K562 (cell line): ENCODE measurements around the gene ZP3. TPM values are rescaled to one million over a fixed set of nuclear protein-coding genes. Genes with fewer than 3 reads are reported as not detected.
A peak's percentile ranks its signal among the peaks of the same experiment; 100 is the strongest.

Source experiments
- C11orf30 ChIP-seq: fragments of 450-650 bp; IDR thresholded peaks from 2 replicates; pipeline ENCODE4 v1.6.1; 2016; ENCODE audit warnings: low read depth, mild to moderate bottlenecking
- ELF4 ChIP-seq: fragments of 450-650 bp; formaldehyde crosslinking; IDR thresholded peaks from 2 replicates; pipeline ENCODE4 v1.4.0; 2022; ENCODE audit warnings: missing genetic modification characterization
- POLR2AphosphoS2 ChIP-seq: IDR thresholded peaks from 2 replicates; pipeline ENCODE4 v1.6.1; 2012; ENCODE audit warnings: low read length, improper control_type of control experiment
- RB1 ChIP-seq: fragments of 450-650 bp; IDR thresholded peaks from 2 replicates; pipeline ENCODE4 v1.6.1; 2017; ENCODE audit warnings: low read depth, mild to moderate bottlenecking
- RCOR1 ChIP-seq, 2 experiments: IDR thresholded peaks; 2 replicates each; pipeline ENCODE4 v1.6.1; 2012; ENCODE audit warnings: low read depth in 2 of 2, low read length in 2 of 2, borderline replicate concordance in 1 of 2, improper control_type of control experiment in 1 of 2
- ZNF12 ChIP-seq: sonication (generic); formaldehyde crosslinking; IDR thresholded peaks from 2 replicates; pipeline ENCODE4 v1.4.0; 2020; ENCODE audit warnings: mild to moderate bottlenecking, missing genetic modification reagents
- ZNF444 ChIP-seq: fragments of 250-450 bp; sonication (Bioruptor Pico); IDR thresholded peaks from 2 replicates; pipeline ENCODE4 v1.4.0; 2020; ENCODE audit warnings: mild to moderate bottlenecking, moderate library complexity
- ZNF695 ChIP-seq: fragments of 450-650 bp; formaldehyde crosslinking; IDR thresholded peaks from 2 replicates; pipeline ENCODE4 v1.4.0; 2020; ENCODE audit warnings: mild to moderate bottlenecking, moderate library complexity
- polyA plus RNA-seq, 8 experiments: library from polyadenylated mRNA; depleted of rRNA in 4 of 8; stranded (reverse) in 5 of 8; unstranded in 3 of 8; fragments of >200 nt; fragmentation: Nextera tagmentation in 2 of 8; fragmentation: Illumina TruSeq in 1 of 8; extraction: Ambion mirVana in 2 of 8; extraction: Trizol in 1 of 8; gene quantifications; 2 replicates each; pipeline versions ENCODE4 v1.2.1 to v1.2.3, GENCODE V29; 2011 to 2014; ENCODE audit warnings: inconsistent platforms in 1 of 8, missing spikeins in 1 of 8
- total RNA-seq, 7 experiments: library from RNA; depleted of rRNA in 6 of 7; stranded (reverse); fragments of >200 nt in 6 of 7; fragmentation: Illumina TruSeq in 2 of 7; extraction: Trizol in 2 of 7; gene quantifications; 2 replicates each; pipeline versions ENCODE4 v1.2.1 to v1.2.3, GENCODE V29; 2011 to 2021; ENCODE audit warnings: low replicate concordance in 1 of 7
- TF ChIP-seq, protein P1 (sequence below): fragments of 150-350 bp; conservative IDR thresholded peaks from 2 replicates; pipeline ENCODE4 v1.6.1; 2014; ENCODE audit warnings: low read length
- TF ChIP-seq, protein P2 (sequence below), 2 experiments: fragments of 450-650 bp in 1 of 2; sonication (generic) in 1 of 2; formaldehyde crosslinking; conservative IDR thresholded peaks; 2 replicates each; pipeline versions ENCODE4 v1.4.0 to v1.8.1; 2020 to 2022; ENCODE audit warnings: mild to moderate bottlenecking in 1 of 2, missing genetic modification reagents in 1 of 2
- TF ChIP-seq, protein P3 (sequence below): sonication (generic); formaldehyde crosslinking; IDR thresholded peaks from 2 replicates; pipeline ENCODE4 v1.8.0; 2022; ENCODE audit warnings: mild to moderate bottlenecking, missing genetic modification reagents
- TF ChIP-seq, protein P4 (sequence below), 2 experiments: fragments of 450-650 bp; IDR thresholded peaks; 2 replicates each; pipeline ENCODE4 v1.6.1; 2016; ENCODE audit warnings: mild to moderate bottlenecking in 2 of 2, borderline replicate concordance in 1 of 2, low read depth in 1 of 2, moderate library complexity in 1 of 2
- TF ChIP-seq, protein P5 (sequence below), 2 experiments: fragments of 250-450 bp in 1 of 2; fragments of 450-650 bp in 1 of 2; sonication (Bioruptor Pico) in 1 of 2; IDR thresholded peaks; 2 replicates each; pipeline versions ENCODE4 v1.6.1 to v1.8.0; 2016 to 2021; ENCODE audit warnings: mild to moderate bottlenecking in 2 of 2, moderate library complexity in 2 of 2, missing compliant biosample characterization in 1 of 2, missing genetic modification characterization in 1 of 2

The ZP3 gene
- total and polyA plus RNA-seq, 9 of the 15 experiments (the other 6 are each of a cell fraction or from before 2014, with no cell fraction given) = 1.4 to 3.8 (median 2.4) TPM

DNA sequence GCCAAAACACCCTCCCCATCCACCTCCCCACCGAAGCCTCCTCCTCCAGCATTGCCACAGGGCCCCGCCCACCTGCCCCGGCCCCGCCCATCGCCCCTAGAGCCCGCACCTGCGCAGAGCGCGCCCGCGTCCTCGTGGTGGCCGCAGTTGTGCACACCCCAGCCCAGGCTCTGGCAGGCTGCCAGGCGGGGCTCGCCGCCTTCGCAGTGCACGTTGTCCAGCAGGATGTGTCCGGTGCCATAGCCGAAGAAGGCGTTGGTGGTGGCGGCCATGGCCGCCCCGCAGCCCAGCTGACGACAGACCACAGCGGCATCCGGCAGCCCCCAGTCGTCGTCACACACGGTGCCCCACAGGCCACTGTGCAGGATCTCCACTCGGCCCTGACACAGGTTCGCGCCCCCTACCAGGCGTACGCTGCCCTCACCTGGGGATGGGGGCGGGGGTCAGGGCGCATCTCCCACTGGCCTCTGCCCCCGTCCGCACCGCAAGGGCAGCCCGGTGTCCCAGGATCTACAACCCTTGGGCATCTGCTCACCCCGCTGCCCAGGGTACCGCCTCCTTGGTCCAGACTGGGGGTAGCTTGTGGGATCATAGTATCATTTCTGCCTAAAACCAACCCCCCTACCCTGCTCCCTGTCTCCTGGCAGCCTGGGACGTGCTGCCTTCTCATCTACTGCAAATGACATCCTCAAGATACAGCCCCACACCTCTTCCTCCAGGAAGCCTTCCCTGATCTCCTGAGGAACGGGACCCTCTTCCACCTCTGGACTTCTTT is 27.2 kb upstream of the ZP3 start (continued):
- TF ChIP-seq, protein P1, sequence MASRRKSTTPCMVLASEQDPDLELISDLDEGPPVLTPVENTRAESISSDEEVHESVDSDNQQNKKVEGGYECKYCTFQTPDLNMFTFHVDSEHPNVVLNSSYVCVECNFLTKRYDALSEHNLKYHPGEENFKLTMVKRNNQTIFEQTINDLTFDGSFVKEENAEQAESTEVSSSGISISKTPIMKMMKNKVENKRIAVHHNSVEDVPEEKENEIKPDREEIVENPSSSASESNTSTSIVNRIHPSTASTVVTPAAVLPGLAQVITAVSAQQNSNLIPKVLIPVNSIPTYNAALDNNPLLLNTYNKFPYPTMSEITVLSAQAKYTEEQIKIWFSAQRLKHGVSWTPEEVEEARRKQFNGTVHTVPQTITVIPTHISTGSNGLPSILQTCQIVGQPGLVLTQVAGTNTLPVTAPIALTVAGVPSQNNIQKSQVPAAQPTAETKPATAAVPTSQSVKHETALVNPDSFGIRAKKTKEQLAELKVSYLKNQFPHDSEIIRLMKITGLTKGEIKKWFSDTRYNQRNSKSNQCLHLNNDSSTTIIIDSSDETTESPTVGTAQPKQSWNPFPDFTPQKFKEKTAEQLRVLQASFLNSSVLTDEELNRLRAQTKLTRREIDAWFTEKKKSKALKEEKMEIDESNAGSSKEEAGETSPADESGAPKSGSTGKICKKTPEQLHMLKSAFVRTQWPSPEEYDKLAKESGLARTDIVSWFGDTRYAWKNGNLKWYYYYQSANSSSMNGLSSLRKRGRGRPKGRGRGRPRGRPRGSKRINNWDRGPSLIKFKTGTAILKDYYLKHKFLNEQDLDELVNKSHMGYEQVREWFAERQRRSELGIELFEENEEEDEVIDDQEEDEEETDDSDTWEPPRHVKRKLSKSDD = no peak
- TF ChIP-seq, protein P2, sequence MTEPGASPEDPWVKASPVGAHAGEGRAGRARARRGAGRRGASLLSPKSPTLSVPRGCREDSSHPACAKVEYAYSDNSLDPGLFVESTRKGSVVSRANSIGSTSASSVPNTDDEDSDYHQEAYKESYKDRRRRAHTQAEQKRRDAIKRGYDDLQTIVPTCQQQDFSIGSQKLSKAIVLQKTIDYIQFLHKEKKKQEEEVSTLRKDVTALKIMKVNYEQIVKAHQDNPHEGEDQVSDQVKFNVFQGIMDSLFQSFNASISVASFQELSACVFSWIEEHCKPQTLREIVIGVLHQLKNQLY (CRISPR knock-in tag; conservative IDR thresholded peaks at IDR 0.05) = peak in 1 of 2 experiments; percentile 81; a peak in 2 of 4 replicates
- TF ChIP-seq RB1 (peak; percentile 53), C11orf30 (no peak), ELF4 (CRISPR knock-in tag) (no peak), POLR2AphosphoS2 (no peak), ZNF12 (CRISPR knock-in tag) (no peak; the same call in 1 of the 2 replicates), ZNF444 (CRISPR knock-in tag) (no peak), RCOR1 (IDR thresholded peaks at IDR 0.05; ENCODE audit: borderline replicate concordance in 1 of 2, low read depth in 2 of 2, low read length in 2 of 2) (peak in 1 of 2 experiments; percentile 87; a peak in 3 of 4 replicates), ZNF695 (CRISPR knock-in tag) (no peak)
- TF ChIP-seq, protein P3, sequence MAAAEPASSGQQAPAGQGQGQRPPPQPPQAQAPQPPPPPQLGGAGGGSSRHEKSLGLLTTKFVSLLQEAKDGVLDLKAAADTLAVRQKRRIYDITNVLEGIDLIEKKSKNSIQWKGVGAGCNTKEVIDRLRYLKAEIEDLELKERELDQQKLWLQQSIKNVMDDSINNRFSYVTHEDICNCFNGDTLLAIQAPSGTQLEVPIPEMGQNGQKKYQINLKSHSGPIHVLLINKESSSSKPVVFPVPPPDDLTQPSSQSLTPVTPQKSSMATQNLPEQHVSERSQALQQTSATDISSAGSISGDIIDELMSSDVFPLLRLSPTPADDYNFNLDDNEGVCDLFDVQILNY (CRISPR knock-in tag) = no peak
- TF ChIP-seq, protein P4, sequence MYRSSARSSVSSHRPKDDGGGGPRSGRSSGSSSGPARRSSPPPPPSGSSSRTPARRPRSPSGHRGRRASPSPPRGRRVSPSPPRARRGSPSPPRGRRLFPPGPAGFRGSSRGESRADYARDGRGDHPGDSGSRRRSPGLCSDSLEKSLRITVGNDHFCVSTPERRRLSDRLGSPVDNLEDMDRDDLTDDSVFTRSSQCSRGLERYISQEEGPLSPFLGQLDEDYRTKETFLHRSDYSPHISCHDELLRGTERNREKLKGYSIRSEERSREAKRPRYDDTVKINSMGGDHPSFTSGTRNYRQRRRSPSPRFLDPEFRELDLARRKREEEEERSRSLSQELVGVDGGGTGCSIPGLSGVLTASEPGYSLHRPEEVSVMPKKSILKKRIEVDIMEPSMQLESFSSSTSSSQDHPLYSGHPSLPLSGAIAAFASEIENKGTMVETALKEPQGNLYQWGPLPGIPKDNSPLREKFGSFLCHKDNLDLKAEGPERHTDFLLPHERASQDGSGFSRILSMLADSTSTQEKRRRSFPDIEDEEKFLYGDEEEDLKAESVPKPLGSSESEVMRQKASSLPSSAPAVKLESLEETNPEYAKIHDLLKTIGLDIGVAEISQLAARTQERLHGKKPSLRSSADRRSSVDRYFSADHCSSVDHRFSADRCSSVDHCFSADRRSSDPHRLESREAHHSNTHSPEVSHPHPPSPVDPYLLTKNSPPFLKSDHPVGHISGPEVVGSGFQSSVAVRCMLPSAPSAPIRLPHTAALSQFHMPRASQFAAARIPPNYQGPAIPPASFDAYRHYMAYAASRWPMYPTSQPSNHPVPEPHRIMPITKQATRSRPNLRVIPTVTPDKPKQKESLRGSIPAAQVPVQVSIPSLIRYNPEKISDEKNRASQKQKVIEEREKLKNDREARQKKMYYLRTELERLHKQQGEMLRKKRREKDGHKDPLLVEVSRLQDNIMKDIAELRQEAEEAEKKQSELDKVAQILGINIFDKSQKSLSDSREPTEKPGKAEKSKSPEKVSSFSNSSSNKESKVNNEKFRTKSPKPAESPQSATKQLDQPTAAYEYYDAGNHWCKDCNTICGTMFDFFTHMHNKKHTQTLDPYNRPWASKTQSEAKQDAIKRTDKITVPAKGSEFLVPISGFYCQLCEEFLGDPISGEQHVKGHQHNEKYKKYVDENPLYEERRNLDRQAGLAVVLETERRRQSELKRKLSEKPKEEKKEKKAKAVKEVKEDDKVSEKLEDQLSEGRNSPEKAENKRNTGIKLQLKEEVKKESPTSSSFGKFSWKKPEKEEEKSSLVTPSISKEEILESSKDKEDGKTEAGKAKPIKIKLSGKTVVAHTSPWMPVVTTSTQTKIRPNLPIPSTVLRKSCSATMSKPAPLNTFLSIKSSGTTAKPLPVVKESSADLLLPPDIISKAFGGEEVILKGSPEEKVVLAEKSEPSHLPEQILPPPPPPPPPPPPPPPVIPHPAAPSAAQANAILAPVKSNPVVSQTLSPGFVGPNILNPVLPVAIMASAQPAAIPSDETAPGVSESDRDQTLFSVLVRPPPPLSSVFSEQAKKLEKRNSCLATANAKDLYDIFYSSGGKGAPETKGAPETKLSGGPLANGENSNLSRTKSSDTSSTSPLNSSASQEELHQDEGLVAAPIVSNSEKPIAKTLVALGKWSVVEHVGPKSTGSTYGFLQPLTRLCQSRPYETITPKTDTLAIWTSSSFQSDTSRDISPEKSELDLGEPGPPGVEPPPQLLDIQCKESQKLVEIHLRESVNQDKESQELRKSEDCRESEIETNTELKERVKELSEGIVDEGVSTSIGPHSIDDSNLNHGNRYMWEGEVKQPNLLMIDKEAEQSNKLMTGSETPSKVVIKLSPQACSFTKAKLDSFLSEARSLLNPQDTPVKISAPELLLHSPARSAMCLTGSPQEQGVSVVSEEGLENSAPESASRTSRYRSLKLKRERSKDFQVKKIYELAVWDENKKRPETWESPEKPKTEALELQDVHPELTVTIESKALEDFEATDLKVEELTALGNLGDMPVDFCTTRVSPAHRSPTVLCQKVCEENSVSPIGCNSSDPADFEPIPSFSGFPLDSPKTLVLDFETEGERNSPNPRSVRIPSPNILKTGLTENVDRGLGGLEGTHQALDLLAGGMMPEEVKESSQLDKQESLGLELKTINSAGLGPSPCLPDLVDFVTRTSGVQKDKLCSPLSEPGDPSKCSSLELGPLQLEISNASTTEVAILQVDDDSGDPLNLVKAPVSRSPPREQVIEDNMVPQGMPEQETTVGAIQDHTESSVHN (IDR thresholded peaks at IDR 0.05; ENCODE audit: borderline replicate concordance in 1 of 2, low read depth in 1 of 2) = no peak
- TF ChIP-seq, protein P5, sequence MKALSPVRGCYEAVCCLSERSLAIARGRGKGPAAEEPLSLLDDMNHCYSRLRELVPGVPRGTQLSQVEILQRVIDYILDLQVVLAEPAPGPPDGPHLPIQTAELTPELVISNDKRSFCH (CRISPR knock-in tag; IDR thresholded peaks at IDR 0.05) = no peak
- TF ChIP-seq, protein P5 (tag; IDR thresholded peaks at IDR 0.05) = peak; percentile 85
